ENCODE measurements around the gene TPSAB1.
"Not testable (repeated sequence)": the region's sequence is repeated elsewhere in the genome, so short reads cannot be mapped to it uniquely, and the experiment has no call there.

TPSAB1 gene

GRCh38 chr16:1225051-1225451, 15.5 kb upstream of the TPSAB1 start, which contains the start of gene TPSG1:
Gene TPSG1 (minus strand): TSS chr16:1225268. CDS start chr16:1225252, 16 bp downstream.
- DNase-seq = no peak

- DNase-seq = not testable (repeated sequence)
These were observed 14.7 kb upstream of the TPSAB1 start for GRCh38 chr16:1225728-1226311.

- not testable (repeated sequence) for DNase-seq
These were observed 13.8 kb upstream of the TPSAB1 start for GRCh38 chr16:1226692-1227091.

GRCh38 chr16:1228227-1228626, 12.3 kb upstream of the TPSAB1 start:
- DNase-seq = not testable (repeated sequence)

GRCh38 chr16:1229476-1229875, 11.0 kb upstream of the TPSAB1 start:
- DNase-seq = not testable (repeated sequence)

GRCh38 chr16:1230084-1230470, 10.4 kb upstream of the TPSAB1 start, which contains the start of gene TPSB2:
Gene TPSB2 (minus strand): TSS chr16:1230184. CDS start chr16:1229951, 233 bp downstream.
- DNase-seq = not testable (repeated sequence)

- DNase-seq = not testable (repeated sequence)
These were observed 9.9 kb upstream of the TPSAB1 start for GRCh38 chr16:1230471-1231212.

- DNase-seq = not testable (repeated sequence)
These were observed 9.2 kb upstream of the TPSAB1 start for GRCh38 chr16:1231301-1231700.

GRCh38 chr16:1232049-1232748, 8.3 kb upstream of the TPSAB1 start:
- not testable (repeated sequence) for DNase-seq

GRCh38 chr16:1236659-1237058, 3.8 kb upstream of the TPSAB1 start:
- not testable (repeated sequence) for DNase-seq

GRCh38 chr16:1237990-1238389, 2.5 kb upstream of the TPSAB1 start:
- no peak for DNase-seq

GRCh38 chr16:1238909-1239308, 1.6 kb upstream of the TPSAB1 start:
- DNase-seq = not testable (repeated sequence)

GRCh38 chr16:1239575-1239974, 930 bp upstream of the TPSAB1 start:
- DNase-seq = not testable (repeated sequence)

GRCh38 chr16:1241081-1241480, 576 bp downstream of the TPSAB1 start:
- DNase-seq = not testable (repeated sequence)

GRCh38 chr16:1243363-1243762, 2.9 kb downstream of the TPSAB1 start:
- DNase-seq = not testable (repeated sequence)

GRCh38 chr16:1243907-1244850, 3.7 kb downstream of the TPSAB1 start:
- DNase-seq = not testable (repeated sequence)

- DNase-seq = no peak
These were observed 4.4 kb downstream of the TPSAB1 start for GRCh38 chr16:1244881-1245280.

- no peak for DNase-seq
These were observed 5.0 kb downstream of the TPSAB1 start for GRCh38 chr16:1245452-1246020.

GRCh38 chr16:1247903-1248537, 7.5 kb downstream of the TPSAB1 start:
- DNase-seq = not testable (repeated sequence)

- DNase-seq = not testable (repeated sequence)
These were observed 8.7 kb downstream of the TPSAB1 start for GRCh38 chr16:1249031-1249755.

Measured in NCI-H1105 treated with DMSO at 0.1 percent for 48 hours (cell line).